GM13976 (cell line): ENCODE results near the gene AP2A2.

Source experiments
- DNase-seq: peaks from one replicate; pipeline ENCODE4 v3.0.0; 2012; ENCODE audit warnings: low spot score
- CTCF ChIP-seq: IDR thresholded peaks from 2 replicates; pipeline ENCODE4 v1.5.1; 2012; ENCODE audit warnings: borderline replicate concordance, mild to moderate bottlenecking; ENCODE audit not compliant: insufficient read depth; ENCODE audit errors: extremely low read depth, missing control alignments, control extremely low read depth
- in situ Hi-C: fragments of 300-500 bp; cut with MboI; formaldehyde crosslinking; loops from one replicate; pipeline ENCODE4 v1.12.0; 2022; ENCODE audit warnings: low sequenced_read_pairs, mixed read lengths, inconsistent platforms; ENCODE audit not compliant: unreplicated experiment

The AP2A2 gene

GRCh38 chr11:1024597-1025409, 99.1 kb downstream of the AP2A2 start:
- no peak for TF ChIP-seq CTCF
- no peak for DNase-seq
- in situ Hi-C loops, result loop anchor here (25.0 kb wide), 1 partner anchor 112 kb away; no protein-coding TSS in a partner anchor

DNA sequence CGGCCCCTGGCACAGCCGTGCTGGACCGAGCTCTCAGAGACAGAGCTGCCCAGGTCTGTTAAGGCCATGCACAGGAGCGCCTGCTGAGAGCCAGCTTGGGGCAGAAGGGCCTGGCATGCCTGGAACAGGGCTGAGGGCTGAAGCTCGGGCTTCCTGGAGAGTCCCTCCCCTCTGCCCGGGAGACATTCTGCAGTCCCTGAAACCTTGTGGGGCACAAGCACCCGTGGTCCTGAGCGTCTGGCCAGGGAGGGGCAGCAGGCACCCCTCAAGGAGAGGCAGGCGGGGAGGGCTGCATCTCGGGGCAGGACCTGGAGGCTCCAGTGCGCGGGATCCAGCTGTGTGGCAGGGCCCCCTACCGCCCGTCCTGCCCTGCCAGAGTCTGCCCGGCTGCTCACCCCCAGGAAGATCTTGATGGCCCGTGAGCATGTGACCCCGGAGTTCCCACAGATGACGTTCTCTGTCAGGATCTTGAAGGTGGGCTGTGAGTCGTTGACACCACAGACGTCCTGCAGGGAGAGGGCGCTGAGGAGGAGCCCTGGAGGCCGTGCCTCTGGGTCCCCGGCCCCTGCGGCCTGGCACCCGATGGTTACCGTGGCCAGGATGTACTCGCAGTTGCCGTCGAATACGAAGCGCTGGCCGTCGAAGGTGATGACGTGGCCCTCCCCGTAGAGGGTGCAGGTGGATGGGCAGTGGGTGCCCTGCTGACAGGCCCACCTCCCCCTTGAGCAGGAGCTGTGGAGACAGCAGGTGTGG, 99.9 kb downstream of the AP2A2 start:
- TF ChIP-seq CTCF, result no peak
- in situ Hi-C loops, result loop anchor here (25.0 kb wide), 1 partner anchor 112 kb away; no protein-coding TSS in a partner anchor
- no peak for DNase-seq

GRCh38 chr11:1026163-1026450, 100.4 kb downstream of the AP2A2 start:
- in situ Hi-C loops, result loop anchor here (25.0 kb wide), 1 partner anchor 111 kb away; no protein-coding TSS in a partner anchor
- no peak for DNase-seq
- no peak for TF ChIP-seq CTCF

GRCh38 chr11:1026641-1027482, 101.2 kb downstream of the AP2A2 start:
- DNase-seq, result no peak
- TF ChIP-seq CTCF, result no peak
- in situ Hi-C loops, result loop anchor here (25.0 kb wide), 1 partner anchor 110 kb away; no protein-coding TSS in a partner anchor

GRCh38 chr11:1027483-1028290, 102.0 kb downstream of the AP2A2 start:
- TF ChIP-seq CTCF, result no peak
- no peak for DNase-seq
- in situ Hi-C loops, result loop anchor here (25.0 kb wide), 1 partner anchor 110 kb away; no protein-coding TSS in a partner anchor
